IMR-90 (cell line): Measurements from ENCODE around the gene IFIT5. TPM values are rescaled to one million over a fixed set of nuclear protein-coding genes. Genes with fewer than 3 reads are reported as not detected.
A peak's percentile ranks its signal among the peaks of the same experiment; 100 is the strongest.

ENCODE experiments used
- ATAC-seq: fragments of 200-7000 bp; cut with Tn5 transposase; 2 replicates; pipeline ENCODE4 v1.9.1; 2020; ENCODE audit warnings: low read depth, mild to moderate bottlenecking, moderate library complexity
- BruUV-seq: library from RNA; stranded (reverse); fragments of 400-500 nt; replicated peaks from 2 replicates; lab custom pipeline; 2021; lab: Mats Ljungman, UMichigan
- CTCF ChIA-PET: fragments of 300-600 bp; formaldehyde crosslinking; extraction: SDS; loops from one replicate; lab custom pipeline; 2021; ENCODE audit warnings: antibody characterized with exemption; lab: Yijun Ruan, JAX
- POLR2A ChIA-PET: fragments of 300-600 bp; sonication (Branson Sonifier 250); formaldehyde crosslinking; loops from one replicate; lab custom pipeline; 2022; ENCODE audit warnings: antibody characterized with exemption; ENCODE audit not compliant: unreplicated experiment; lab: Charles Lee
- DNase-seq: peaks from one replicate; pipeline ENCODE4 v3.0.0; 2013
- H2AFZ ChIP-seq: replicated peaks from 2 replicates; pipeline ENCODE3; 2013; ENCODE audit warnings: low read length, mild to moderate bottlenecking; ENCODE audit not compliant: poor library complexity
- H2AK5ac ChIP-seq: 2 replicates; pipeline ENCODE4 v1.6.1; 2013; ENCODE audit warnings: low read depth, low read length, inconsistent platforms
- H2AK9ac ChIP-seq: replicated peaks from 2 replicates; pipeline ENCODE3; 2013; ENCODE audit warnings: mild to moderate bottlenecking, low read depth, low read length, moderate library complexity; ENCODE audit not compliant: poor library complexity
- H2BK120ac ChIP-seq: 2 replicates; pipeline ENCODE4 v1.6.1; 2013; ENCODE audit warnings: low read depth, low read length, inconsistent platforms
- H2BK15ac ChIP-seq: 3 replicates; pipeline ENCODE4 v1.6.1; 2013; ENCODE audit warnings: low read depth, low read length, inconsistent platforms
- H2BK20ac ChIP-seq: 2 replicates; pipeline ENCODE4 v1.6.1; 2013; ENCODE audit warnings: low read depth, mild to moderate bottlenecking, inconsistent platforms, low read length, moderate library complexity
- H2BK5ac ChIP-seq: 2 replicates; pipeline ENCODE4 v1.6.1; 2013; ENCODE audit warnings: mild to moderate bottlenecking, low read depth, low read length, inconsistent platforms; ENCODE audit not compliant: poor library complexity, severe bottlenecking
- H3K14ac ChIP-seq: replicated peaks from 2 replicates; pipeline ENCODE4 v1.6.1; 2013; ENCODE audit warnings: low read depth, low read length, inconsistent platforms
- H3K18ac ChIP-seq: 2 replicates; pipeline ENCODE4 v1.6.1; 2013; ENCODE audit warnings: low read depth, low read length, control low read depth
- H3K23ac ChIP-seq: 2 replicates; pipeline ENCODE4 v1.6.1; 2013; ENCODE audit warnings: low read depth, low read length, inconsistent platforms
- H3K27ac ChIP-seq: 2 replicates; pipeline ENCODE4 v1.5.1; 2013; ENCODE audit warnings: mild to moderate bottlenecking, control low read depth, low read length; ENCODE audit not compliant: insufficient read depth
- H3K27me3 ChIP-seq: 2 replicates; pipeline ENCODE4 v1.6.1; 2013; ENCODE audit warnings: low read length; ENCODE audit not compliant: control insufficient read depth, insufficient read depth
- H3K36me3 ChIP-seq: 2 replicates; pipeline ENCODE4 v1.6.1; 2013; ENCODE audit warnings: low read length, mixed read lengths; ENCODE audit not compliant: control insufficient read depth, insufficient read depth
- H3K4ac ChIP-seq: 2 replicates; pipeline ENCODE4 v1.6.1; 2013; ENCODE audit warnings: low read depth, low read length, inconsistent platforms
- H3K4me1 ChIP-seq: 2 replicates; pipeline ENCODE4 v1.6.1; 2013; ENCODE audit warnings: low read length, mixed read lengths; ENCODE audit not compliant: control insufficient read depth, insufficient read depth
- H3K4me2 ChIP-seq: 2 replicates; pipeline ENCODE4 v1.6.1; 2013; ENCODE audit warnings: low read depth, mild to moderate bottlenecking, control low read depth, low read length, moderate library complexity
- H3K4me3 ChIP-seq: 2 replicates; pipeline ENCODE4 v1.5.1; 2013; ENCODE audit warnings: low read depth, mild to moderate bottlenecking, control low read depth, low read length, moderate library complexity; ENCODE audit not compliant: insufficient read depth
- H3K56ac ChIP-seq: 2 replicates; pipeline ENCODE4 v1.6.1; 2013; ENCODE audit warnings: low read length, inconsistent platforms; ENCODE audit not compliant: insufficient read depth; ENCODE audit errors: extremely low read depth
- H3K79me1 ChIP-seq, 2 experiments: 2 replicates each; pipeline ENCODE4 v1.6.1; 2013; ENCODE audit warnings: low read length in 2 of 2, inconsistent platforms in 1 of 2, low read depth in 1 of 2
- H3K9ac ChIP-seq: 2 replicates; pipeline ENCODE4 v1.6.1; 2013; ENCODE audit warnings: low read depth, low read length, control low read depth
- H3K9me1 ChIP-seq: 2 replicates; pipeline ENCODE4 v1.6.1; 2013; ENCODE audit warnings: low read length, inconsistent platforms; ENCODE audit not compliant: insufficient read depth
- H3K9me3 ChIP-seq: 2 replicates; pipeline ENCODE4 v1.6.1; 2013; ENCODE audit warnings: low read length; ENCODE audit not compliant: control insufficient read depth, insufficient read depth
- H4K20me1 ChIP-seq: 2 replicates; pipeline ENCODE4 v1.6.1; 2013; ENCODE audit warnings: low read length, inconsistent platforms; ENCODE audit not compliant: insufficient read depth
- H4K5ac ChIP-seq: 2 replicates; pipeline ENCODE4 v1.6.1; 2013; ENCODE audit warnings: mild to moderate bottlenecking, low read depth, low read length, control low read depth
- H4K8ac ChIP-seq, 2 experiments: 2 replicates each; pipeline ENCODE4 v1.6.1; 2013; ENCODE audit warnings: low read depth in 2 of 2, low read length in 2 of 2, control low read depth in 1 of 2, inconsistent platforms in 1 of 2
- H4K91ac ChIP-seq: 2 replicates; pipeline ENCODE4 v1.6.1; 2013; ENCODE audit warnings: low read depth, low read length, inconsistent platforms; ENCODE audit not compliant: insufficient read depth
- CEBPB ChIP-seq: IDR thresholded peaks from 2 replicates; pipeline ENCODE4 v1.6.1; 2012; ENCODE audit warnings: low read depth, low read length, improper control_type of control experiment
- CTCF ChIP-seq: conservative IDR thresholded peaks from 2 replicates; pipeline ENCODE4 v1.5.1; 2012; ENCODE audit warnings: mild to moderate bottlenecking, low read depth, low read length, improper control_type of control experiment
- RAD21 ChIP-seq: IDR thresholded peaks from 2 replicates; pipeline ENCODE4 v1.6.1; 2012; ENCODE audit warnings: low read length, improper control_type of control experiment
- SMC3 ChIP-seq: fragments of 150-350 bp; IDR thresholded peaks from 2 replicates; pipeline ENCODE4 v1.6.1; 2016; ENCODE audit warnings: low read depth, mild to moderate bottlenecking, antibody characterized with exemption, low read length, moderate library complexity
- WGBS, 2 experiments: methylation state at CpG; one replicate each; pipeline versions ENCODE4 v1.1.5 to v1.1.7; 2013; ENCODE audit warnings: missing lambda C conversion rate in 2 of 2; ENCODE audit not compliant: insufficient read length in 1 of 2; ENCODE audit errors: extremely low coverage in 2 of 2; 5-methylcytosine and 5-hydroxymethylcytosine counted together
- dilution Hi-C: fragments of 300-500 bp; cut with HindIII; formaldehyde crosslinking; loops from one replicate; pipeline ENCODE4 v1.14.3; 2018; ENCODE audit warnings: low sequenced_read_pairs; ENCODE audit not compliant: unreplicated experiment
- in situ Hi-C: fragments of 300-500 bp; cut with MboI; formaldehyde crosslinking; loops from 3 replicates; pipeline ENCODE4 v1.14.3; 2019; ENCODE audit warnings: low sequenced_read_pairs, inconsistent platforms, mixed read lengths
- intact Hi-C: fragments of 100-400 bp; cut with micrococcal nuclease; formaldehyde crosslinking; loops from 2 replicates; pipeline ENCODE4 v1.10.0; 2022
- polyA plus RNA-seq, 3 experiments: library from polyadenylated mRNA; depleted of rRNA; stranded (reverse); fragments of >200 nt; gene quantifications; 2 replicates each; pipeline ENCODE4 v1.2.3, GENCODE V29; 2012; ENCODE audit warnings: low replicate concordance in 1 of 3
- total RNA-seq: library from RNA; depleted of rRNA; stranded (reverse); fragments of >200 nt; gene quantifications from 2 replicates; pipeline ENCODE4 v1.2.3, GENCODE V29; 2012

IFIT5 gene
- total and polyA plus RNA-seq, 2 of the 4 experiments (the other 2 are of a cell fraction): 5.2 to 18.1 TPM

GRCh38 chr10:89426230-89426868, 12.0 kb downstream of the IFIT5 start:
- ChIA-PET POLR2A (no interaction called here), CTCF (interaction anchor here (1.0 to 1.2 kb wide), 3 partner anchors 40 to 138 kb away, joined by 3 read pairs; partner anchors contain the start of gene IFIT2)
- intact Hi-C loops: loop anchor here (1.0 to 10.0 kb wide), 8 partner anchors 54 to 1438 kb away; partner anchors contain the start of genes KIF20B and PANK1
- H2BK15ac ChIP-seq: peak overlapping the region; percentile 73; the same call in 1 of the 3 replicates
- peak overlapping the region; percentile 92 for H2BK120ac ChIP-seq
- H2AK5ac ChIP-seq: peak overlapping the region; percentile 41; the same call in 1 of the 2 replicates
- peaks cover 15% of the 10 kb centered on the region for H3K4me1 ChIP-seq
- no peaks in the 10 kb centered on the region for H3K36me3 ChIP-seq
- DNase-seq (peak; percentile 75), ATAC-seq (peak; percentile 77)
- peak overlapping the region; percentile 74 for H2AK9ac ChIP-seq
- H3K4ac ChIP-seq: peak overlapping the region; percentile 85
- no peak overlapping the region for H3K4me3 ChIP-seq
- H3K18ac ChIP-seq: peak overlapping the region; percentile 58; the same call in 1 of the 2 replicates
- H3K14ac ChIP-seq: peak overlapping the region; percentile 65; the same call in 1 of the 2 replicates
- H4K91ac ChIP-seq: peak overlapping the region; percentile 13; the same call in 1 of the 2 replicates
- 78% methylated on average over 3 of the region's 5 CpGs; no CpG with 5 or more reads in 1 of the 2 experiments for WGBS, 2 experiments
- H3K23ac ChIP-seq: peak overlapping the region; percentile 36
- H3K4me2 ChIP-seq: no peak overlapping the region
- peak overlapping the region; percentile 70 for H2AFZ ChIP-seq
- no peak overlapping the region for H3K9ac ChIP-seq
- H3K56ac ChIP-seq: no peak overlapping the region
- peak overlapping the region; percentile 43; the same call in 1 of the 2 replicates for H4K5ac ChIP-seq
- in situ Hi-C loops: loop anchor here (5.0 to 25.0 kb wide), 3 partner anchors 136 to 1436 kb away; partner anchors contain the start of genes HTR7 and RPP30
- H3K27ac ChIP-seq: no peak overlapping the region
- peaks cover 7% of the 10 kb centered on the region for H3K9me1 ChIP-seq
- no peaks in the 10 kb centered on the region for H3K79me1 ChIP-seq
- TF ChIP-seq RAD21: peak; percentile 92
- peak; percentile 89 for TF ChIP-seq CTCF
- TF ChIP-seq SMC3: peak; percentile 90
- TF ChIP-seq CEBPB: no peak
- no TSS peak for BruUV-seq
- H2BK20ac ChIP-seq: peak overlapping the region; percentile 90
- dilution Hi-C loops: no loop called here
- no peaks in the 10 kb centered on the region for H4K20me1 ChIP-seq
- peak overlapping the region in 1 of 2 experiments; percentile 76; a peak in 2 of 4 replicates for H4K8ac ChIP-seq
- H3K9me3 ChIP-seq: no peaks in the 10 kb centered on the region
- H3K27me3 ChIP-seq: no peaks in the 10 kb centered on the region
- peak overlapping the region; percentile 65 for H2BK5ac ChIP-seq
